Measurements from ENCODE around the gene ATP5IF1. TPM values are rescaled to one million over a fixed set of nuclear protein-coding genes. Genes with fewer than 3 reads are reported as not detected.

ATP5IF1 gene
- polyA plus RNA-seq, 1 of the 3 experiments (the other 2 are of a cell fraction): 594 TPM

- TF ChIP-seq IRF3 (IDR thresholded peaks at IDR 0.05; ENCODE audit: low read depth, low read length) (no peak), RFX5 (IDR thresholded peaks at IDR 0.05; ENCODE audit: low read length) (no peak), RXRA (IDR thresholded peaks at IDR 0.05; ENCODE audit: borderline replicate concordance, low read depth) (no peak), EZH2phosphoT487 (IDR thresholded peaks at IDR 0.05; ENCODE audit: borderline replicate concordance, low read depth) (no peak), MEF2A (IDR thresholded peaks at IDR 0.05; ENCODE audit: borderline replicate concordance, low read depth) (no peak), MXI1 (IDR thresholded peaks at IDR 0.05; ENCODE audit: low read depth, low read length) (no peak)
Observed at GRCh38 chr1:28193701-28194161, 42.2 kb upstream of the ATP5IF1 start (continued).

- Histone ChIP-seq H3K9ac (no peak overlapping the region), H2AFZ (ENCODE audit: low read depth) (no peak overlapping the region), H3K79me2 (ENCODE audit: insufficient read depth) (no peaks in the 10 kb centered on the region), H3K27ac (ENCODE audit: low read depth in 2 of 2, low read length in 1 of 2) (no peak overlapping the region), H3K27me3 (ENCODE audit: insufficient read depth) (no peaks in the 10 kb centered on the region), H3K4me1 (ENCODE audit: control insufficient read depth in 1 of 2, insufficient read depth in 2 of 2, low read depth in 1 of 2, low read length in 1 of 2) (no peaks in the 10 kb centered on the region), H4K20me1 (ENCODE audit: insufficient read depth) (no peaks in the 10 kb centered on the region), H3K4me3 (ENCODE audit: low read depth in 2 of 2, low read length in 1 of 2) (no peak overlapping the region), H3K9me2 (no peaks in the 10 kb centered on the region), H3K9me3 (no peaks in the 10 kb centered on the region), H3F3A (replicated peaks; ENCODE audit: insufficient read depth) (no peaks in the 10 kb centered on the region), H3K4me2 (no peak overlapping the region), H3K36me3 (replicated peaks in 1 of 2; ENCODE audit: control insufficient read depth in 1 of 2, insufficient read depth in 2 of 2, low read length in 1 of 2) (peaks cover 10% of the 10 kb centered on the region in 2 experiments)
- WGBS (ENCODE audit: low lambda C conversion rate): 91% methylated on average over 6 of the region's 8 CpGs
- DNase-seq: no peak
- CTCF ChIA-PET: interaction anchor here (0.7 to 1.5 kb wide), 2 partner anchors 14 to 103 kb away, joined by 3 read pairs; no protein-coding TSS in a partner anchor
- TF ChIP-seq USF1 (IDR thresholded peaks at IDR 0.05; ENCODE audit: borderline replicate concordance, low read depth): no peak
- no peak for TF ChIP-seq MXI1 (IDR thresholded peaks at IDR 0.05; ENCODE audit: low read depth, low read length)
- no peak for TF ChIP-seq TCF12 (IDR thresholded peaks at IDR 0.05)
- TF ChIP-seq USF2 (IDR thresholded peaks at IDR 0.05; ENCODE audit: borderline replicate concordance, low read depth, low read length): no peak
- TF ChIP-seq YY1 (IDR thresholded peaks at IDR 0.05; ENCODE audit: low read depth): no peak
- no peak for TF ChIP-seq IRF3 (IDR thresholded peaks at IDR 0.05; ENCODE audit: low read depth, low read length)
- TF ChIP-seq RAD21 (IDR thresholded peaks at IDR 0.05; ENCODE audit: low read length): no peak
- no peak for TF ChIP-seq PBX3 (IDR thresholded peaks at IDR 0.05)
- TF ChIP-seq FOXM1 (IDR thresholded peaks at IDR 0.05; ENCODE audit: low read depth): no peak
- TF ChIP-seq EP300 (IDR thresholded peaks at IDR 0.05; ENCODE audit: borderline replicate concordance in 1 of 2, low read depth in 1 of 2, low read length in 1 of 2): no peak
- no peak for TF ChIP-seq RFX5 (IDR thresholded peaks at IDR 0.05; ENCODE audit: low read length)
- no peak for TF ChIP-seq EZH2phosphoT487 (IDR thresholded peaks at IDR 0.05; ENCODE audit: borderline replicate concordance, low read depth)
- TF ChIP-seq CTCF (IDR thresholded peaks at IDR 0.05): no peak
- no peak for TF ChIP-seq CHD2 (IDR thresholded peaks at IDR 0.05; ENCODE audit: low read length, partially characterized antibody)
- no peak for TF ChIP-seq JUND (IDR thresholded peaks at IDR 0.05)
- TF ChIP-seq GABPA (IDR thresholded peaks at IDR 0.05; ENCODE audit: low read depth): no peak
- TF ChIP-seq SMC3 (IDR thresholded peaks at IDR 0.05; ENCODE audit: low read depth, low read length): no peak
- TF ChIP-seq TAF1 (IDR thresholded peaks at IDR 0.05; ENCODE audit: borderline replicate concordance, low read depth, low read length): no peak
- POLR2A ChIA-PET: interaction anchor here (0.7 kb wide), 1 partner anchor 11 kb away, joined by 3 read pairs; no protein-coding TSS in a partner anchor
Observed at GRCh38 chr1:28194326-28195035, 41.4 kb upstream of the ATP5IF1 start.

All from SK-N-SH (cell line).